WTC11 (cell line): ENCODE data around the gene CBR1. TPM values are rescaled to one million over a fixed set of nuclear protein-coding genes. Genes with fewer than 3 reads are reported as not detected.

Experiments
- ATAC-seq: fragments of 200-7000 bp; cut with Tn5 transposase; 2 replicates; pipeline ENCODE4 v1.10.0; 2021; ENCODE audit warnings: mild to moderate bottlenecking, moderate library complexity
- CTCF ChIA-PET: fragments of 300-600 bp; sonication (Branson Sonifier 250); formaldehyde crosslinking; loops from one replicate; lab custom pipeline; 2021; ENCODE audit warnings: antibody characterized with exemption; lab: Charles Lee
- POLR2A ChIA-PET: fragments of 350-600 bp; sonication (Branson Sonifier 250); formaldehyde crosslinking; loops from one replicate; lab custom pipeline; 2021; ENCODE audit warnings: antibody characterized with exemption; lab: Charles Lee
- DNase-seq: peaks from one replicate; pipeline ENCODE4 v3.0.0; 2021; ENCODE audit warnings: low spot score
- H3K27ac Mint-ChIP-seq: 2 replicates; pipeline ENCODE4 v1.8.0; 2021; ENCODE audit warnings: mixed read lengths
- H3K27me3 Mint-ChIP-seq: 2 replicates; pipeline ENCODE4 v1.8.0; 2021; ENCODE audit warnings: low read depth, mild to moderate bottlenecking, moderate library complexity, mixed read lengths
- H3K36me3 Mint-ChIP-seq: 2 replicates; pipeline ENCODE4 v1.8.0; 2021; ENCODE audit warnings: mixed read lengths
- H3K4me1 Mint-ChIP-seq: 2 replicates; pipeline ENCODE4 v1.8.0; 2022; ENCODE audit warnings: mixed read lengths
- H3K4me3 Mint-ChIP-seq: 2 replicates; pipeline ENCODE4 v1.8.0; 2021; ENCODE audit warnings: mild to moderate bottlenecking, moderate library complexity, mixed read lengths
- H3K9me3 Mint-ChIP-seq: 2 replicates; pipeline ENCODE4 v1.8.0; 2021; ENCODE audit warnings: mixed read lengths
- ATF6 ChIP-seq: sonication (generic); formaldehyde crosslinking; IDR thresholded peaks from 2 replicates; pipeline ENCODE4 v1.8.1; 2023; ENCODE audit warnings: mild to moderate bottlenecking, missing genetic modification reagents
- E2F1 ChIP-seq: sonication (generic); formaldehyde crosslinking; IDR thresholded peaks from 2 replicates; pipeline ENCODE4 v1.8.0; 2022; ENCODE audit warnings: mild to moderate bottlenecking, missing genetic modification reagents
- E2F5 ChIP-seq: sonication (generic); formaldehyde crosslinking; IDR thresholded peaks from 2 replicates; pipeline ENCODE4 v1.8.1; 2022; ENCODE audit warnings: mild to moderate bottlenecking, moderate library complexity, missing genetic modification reagents
- EMX1 ChIP-seq: fragments of 250-450 bp; sonication (Bioruptor Pico); IDR thresholded peaks from 2 replicates; pipeline ENCODE4 v1.8.0; 2021; ENCODE audit warnings: mild to moderate bottlenecking
- ESRRA ChIP-seq: sonication (generic); formaldehyde crosslinking; IDR thresholded peaks from 2 replicates; pipeline ENCODE4 v1.8.1; 2022; ENCODE audit warnings: mild to moderate bottlenecking, missing genetic modification reagents, borderline replicate concordance
- FOXP1 ChIP-seq: sonication (generic); formaldehyde crosslinking; IDR thresholded peaks from 2 replicates; pipeline ENCODE4 v1.8.0; 2022; ENCODE audit warnings: missing genetic modification reagents, mild to moderate bottlenecking, moderate library complexity, borderline replicate concordance
- GRHL2 ChIP-seq: fragments of 250-450 bp; sonication (Bioruptor Pico); IDR thresholded peaks from 2 replicates; pipeline ENCODE4 v1.8.0; 2022; ENCODE audit warnings: mild to moderate bottlenecking, moderate library complexity; ENCODE audit not compliant: insufficient replicate concordance, severe bottlenecking
- JUN ChIP-seq: sonication (generic); formaldehyde crosslinking; IDR thresholded peaks from 2 replicates; pipeline ENCODE4 v1.8.0; 2023; ENCODE audit warnings: mild to moderate bottlenecking, missing genetic modification reagents
- NR2C2 ChIP-seq: sonication (generic); formaldehyde crosslinking; IDR thresholded peaks from 2 replicates; pipeline ENCODE4 v1.8.0; 2022; ENCODE audit warnings: mild to moderate bottlenecking, missing genetic modification reagents
- NR3C1 ChIP-seq: sonication (generic); formaldehyde crosslinking; conservative IDR thresholded peaks from 2 replicates; pipeline ENCODE4 v1.8.1; 2023; ENCODE audit warnings: low read depth, mild to moderate bottlenecking, missing genetic modification reagents
- OVOL2 ChIP-seq: fragments of 250-450 bp; sonication (Bioruptor Pico); IDR thresholded peaks from 2 replicates; pipeline ENCODE4 v1.9.0; 2021; ENCODE audit warnings: mild to moderate bottlenecking, borderline replicate concordance
- SP1 ChIP-seq: sonication (generic); formaldehyde crosslinking; conservative IDR thresholded peaks from 2 replicates; pipeline ENCODE4 v1.8.1; 2022; ENCODE audit warnings: missing genetic modification reagents
- ZMAT4 ChIP-seq: fragments of 250-450 bp; sonication (Bioruptor Pico); IDR thresholded peaks from 2 replicates; pipeline ENCODE4 v1.9.0; 2021; ENCODE audit warnings: mild to moderate bottlenecking
- ZNF138 ChIP-seq: sonication (generic); formaldehyde crosslinking; conservative IDR thresholded peaks from 2 replicates; pipeline ENCODE4 v1.8.1; 2022; ENCODE audit warnings: mild to moderate bottlenecking, moderate library complexity, missing genetic modification reagents
- ZNF232 ChIP-seq: sonication (generic); formaldehyde crosslinking; IDR thresholded peaks from 2 replicates; pipeline ENCODE4 v1.8.0; 2022; ENCODE audit warnings: mild to moderate bottlenecking, missing genetic modification reagents
- ZNF317 ChIP-seq: sonication (generic); formaldehyde crosslinking; IDR thresholded peaks from 2 replicates; pipeline ENCODE4 v1.8.1; 2023; ENCODE audit warnings: low read depth, mild to moderate bottlenecking, moderate library complexity, missing genetic modification reagents, borderline replicate concordance
- ZNF671 ChIP-seq: fragments of 250-450 bp; sonication (Bioruptor Pico); IDR thresholded peaks from 2 replicates; pipeline ENCODE4 v1.8.0; 2021; ENCODE audit warnings: mild to moderate bottlenecking
- total RNA-seq: library from RNA; stranded (reverse); gene quantifications from 3 replicates; pipeline ENCODE4 v1.2.3, GENCODE V29; 2021
- TF ChIP-seq, protein P1 (sequence below): sonication (generic); formaldehyde crosslinking; IDR thresholded peaks from 2 replicates; pipeline ENCODE4 v1.8.0; 2022; ENCODE audit warnings: mild to moderate bottlenecking, missing genetic modification reagents
- TF ChIP-seq, protein P2 (sequence below): sonication (generic); formaldehyde crosslinking; IDR thresholded peaks from 2 replicates; pipeline ENCODE4 v1.8.1; 2023; ENCODE audit warnings: mild to moderate bottlenecking, missing genetic modification reagents, borderline replicate concordance
- TF ChIP-seq, protein P3 (sequence below): sonication (generic); formaldehyde crosslinking; IDR thresholded peaks from 2 replicates; pipeline ENCODE4 v1.8.0; 2023; ENCODE audit warnings: missing genetic modification reagents, mild to moderate bottlenecking, borderline replicate concordance
- TF ChIP-seq, protein P4 (sequence below): sonication (generic); formaldehyde crosslinking; IDR thresholded peaks from 2 replicates; pipeline ENCODE4 v1.8.1; 2023; ENCODE audit warnings: mild to moderate bottlenecking, missing genetic modification reagents, moderate library complexity

CBR1 gene
- total RNA-seq, 1 experiment from 2014 or later = 167 TPM

GRCh38 chr21:36041910-36042309, 27.9 kb upstream of the CBR1 start:
- H3K36me3 Mint-ChIP-seq = peaks cover 75% of the 10 kb centered on the region
- no peaks in the 10 kb centered on the region for H3K27me3 Mint-ChIP-seq
- POLR2A ChIA-PET = no interaction called here
- H3K4me3 Mint-ChIP-seq = no peak overlapping the region
- ATAC-seq = no peak
- no peak for TF ChIP-seq ESRRA (CRISPR knock-in tag)
- TF ChIP-seq FOXP1 = no peak
- no peak for TF ChIP-seq SP1
- TF ChIP-seq NR2C2 = no peak
- TF ChIP-seq, protein P1, sequence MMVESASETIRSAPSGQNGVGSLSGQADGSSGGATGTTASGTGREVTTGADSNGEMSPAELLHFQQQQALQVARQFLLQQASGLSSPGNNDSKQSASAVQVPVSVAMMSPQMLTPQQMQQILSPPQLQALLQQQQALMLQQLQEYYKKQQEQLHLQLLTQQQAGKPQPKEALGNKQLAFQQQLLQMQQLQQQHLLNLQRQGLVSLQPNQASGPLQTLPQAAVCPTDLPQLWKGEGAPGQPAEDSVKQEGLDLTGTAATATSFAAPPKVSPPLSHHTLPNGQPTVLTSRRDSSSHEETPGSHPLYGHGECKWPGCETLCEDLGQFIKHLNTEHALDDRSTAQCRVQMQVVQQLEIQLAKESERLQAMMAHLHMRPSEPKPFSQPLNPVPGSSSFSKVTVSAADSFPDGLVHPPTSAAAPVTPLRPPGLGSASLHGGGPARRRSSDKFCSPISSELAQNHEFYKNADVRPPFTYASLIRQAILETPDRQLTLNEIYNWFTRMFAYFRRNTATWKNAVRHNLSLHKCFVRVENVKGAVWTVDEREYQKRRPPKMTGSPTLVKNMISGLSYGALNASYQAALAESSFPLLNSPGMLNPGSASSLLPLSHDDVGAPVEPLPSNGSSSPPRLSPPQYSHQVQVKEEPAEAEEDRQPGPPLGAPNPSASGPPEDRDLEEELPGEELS (CRISPR knock-in tag) = no peak
- no peak for TF ChIP-seq ZMAT4 (CRISPR knock-in tag)
- no peak for TF ChIP-seq GRHL2 (CRISPR knock-in tag)
- TF ChIP-seq, protein P2, sequence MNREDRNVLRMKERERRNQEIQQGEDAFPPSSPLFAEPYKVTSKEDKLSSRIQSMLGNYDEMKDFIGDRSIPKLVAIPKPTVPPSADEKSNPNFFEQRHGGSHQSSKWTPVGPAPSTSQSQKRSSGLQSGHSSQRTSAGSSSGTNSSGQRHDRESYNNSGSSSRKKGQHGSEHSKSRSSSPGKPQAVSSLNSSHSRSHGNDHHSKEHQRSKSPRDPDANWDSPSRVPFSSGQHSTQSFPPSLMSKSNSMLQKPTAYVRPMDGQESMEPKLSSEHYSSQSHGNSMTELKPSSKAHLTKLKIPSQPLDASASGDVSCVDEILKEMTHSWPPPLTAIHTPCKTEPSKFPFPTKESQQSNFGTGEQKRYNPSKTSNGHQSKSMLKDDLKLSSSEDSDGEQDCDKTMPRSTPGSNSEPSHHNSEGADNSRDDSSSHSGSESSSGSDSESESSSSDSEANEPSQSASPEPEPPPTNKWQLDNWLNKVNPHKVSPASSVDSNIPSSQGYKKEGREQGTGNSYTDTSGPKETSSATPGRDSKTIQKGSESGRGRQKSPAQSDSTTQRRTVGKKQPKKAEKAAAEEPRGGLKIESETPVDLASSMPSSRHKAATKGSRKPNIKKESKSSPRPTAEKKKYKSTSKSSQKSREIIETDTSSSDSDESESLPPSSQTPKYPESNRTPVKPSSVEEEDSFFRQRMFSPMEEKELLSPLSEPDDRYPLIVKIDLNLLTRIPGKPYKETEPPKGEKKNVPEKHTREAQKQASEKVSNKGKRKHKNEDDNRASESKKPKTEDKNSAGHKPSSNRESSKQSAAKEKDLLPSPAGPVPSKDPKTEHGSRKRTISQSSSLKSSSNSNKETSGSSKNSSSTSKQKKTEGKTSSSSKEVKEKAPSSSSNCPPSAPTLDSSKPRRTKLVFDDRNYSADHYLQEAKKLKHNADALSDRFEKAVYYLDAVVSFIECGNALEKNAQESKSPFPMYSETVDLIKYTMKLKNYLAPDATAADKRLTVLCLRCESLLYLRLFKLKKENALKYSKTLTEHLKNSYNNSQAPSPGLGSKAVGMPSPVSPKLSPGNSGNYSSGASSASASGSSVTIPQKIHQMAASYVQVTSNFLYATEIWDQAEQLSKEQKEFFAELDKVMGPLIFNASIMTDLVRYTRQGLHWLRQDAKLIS (CRISPR knock-in tag) = no peak
- no peak for TF ChIP-seq NR3C1 (CRISPR knock-in tag)
- no peak for TF ChIP-seq E2F1
- no peak for TF ChIP-seq ATF6 (CRISPR knock-in tag)
- TF ChIP-seq JUN = no peak
- no peak for TF ChIP-seq ZNF232 (CRISPR knock-in tag)
- TF ChIP-seq ZNF671 (CRISPR knock-in tag) = no peak
- TF ChIP-seq, all 79 proteins: peak for 0
- Mint-ChIP-seq H3K9me3 (no peaks in the 10 kb centered on the region), H3K4me1 (peaks cover 22% of the 10 kb centered on the region), H3K27ac (peak overlapping the region; percentile 63; the same call in 1 of the 2 replicates)
- no peak for DNase-seq
- CTCF ChIA-PET = no interaction called here

DNA sequence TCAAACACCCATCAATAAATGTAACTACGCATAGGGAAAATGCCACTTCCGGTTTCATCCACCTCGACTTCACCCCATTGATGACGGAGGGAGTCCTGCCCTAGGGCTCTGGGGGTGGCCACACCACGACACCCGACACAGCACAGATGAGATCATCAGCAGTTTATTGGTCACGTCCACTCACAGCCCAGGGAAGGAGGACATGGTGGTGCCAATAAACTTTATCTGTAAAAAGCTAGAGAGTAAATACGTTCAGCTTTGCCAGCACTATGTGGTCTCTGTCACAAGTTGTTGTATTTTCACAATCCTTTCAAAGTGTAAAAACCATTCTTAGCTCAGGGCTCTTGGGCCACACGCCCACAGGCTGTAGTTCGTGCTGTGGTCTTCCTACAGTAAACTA, 25.8 kb upstream of the CBR1 start:
- Mint-ChIP-seq H3K9me3 (no peaks in the 10 kb centered on the region), H3K27me3 (no peaks in the 10 kb centered on the region), H3K4me1 (peaks cover 12% of the 10 kb centered on the region; the same call in 1 of the 2 replicates), H3K36me3 (peaks cover 80% of the 10 kb centered on the region), H3K4me3 (no peak overlapping the region), H3K27ac (peak overlapping the region; percentile 48; the same call in 1 of the 2 replicates)
- no peak for DNase-seq
- ChIA-PET CTCF (no interaction called here), POLR2A (no interaction called here)
- ATAC-seq = no peak
- TF ChIP-seq ZNF317 (CRISPR knock-in tag) (no peak), EMX1 (CRISPR knock-in tag) (no peak), ZNF138 (CRISPR knock-in tag) (no peak), E2F5 (CRISPR knock-in tag) (no peak), OVOL2 (CRISPR knock-in tag) (no peak)
- TF ChIP-seq, protein P3, sequence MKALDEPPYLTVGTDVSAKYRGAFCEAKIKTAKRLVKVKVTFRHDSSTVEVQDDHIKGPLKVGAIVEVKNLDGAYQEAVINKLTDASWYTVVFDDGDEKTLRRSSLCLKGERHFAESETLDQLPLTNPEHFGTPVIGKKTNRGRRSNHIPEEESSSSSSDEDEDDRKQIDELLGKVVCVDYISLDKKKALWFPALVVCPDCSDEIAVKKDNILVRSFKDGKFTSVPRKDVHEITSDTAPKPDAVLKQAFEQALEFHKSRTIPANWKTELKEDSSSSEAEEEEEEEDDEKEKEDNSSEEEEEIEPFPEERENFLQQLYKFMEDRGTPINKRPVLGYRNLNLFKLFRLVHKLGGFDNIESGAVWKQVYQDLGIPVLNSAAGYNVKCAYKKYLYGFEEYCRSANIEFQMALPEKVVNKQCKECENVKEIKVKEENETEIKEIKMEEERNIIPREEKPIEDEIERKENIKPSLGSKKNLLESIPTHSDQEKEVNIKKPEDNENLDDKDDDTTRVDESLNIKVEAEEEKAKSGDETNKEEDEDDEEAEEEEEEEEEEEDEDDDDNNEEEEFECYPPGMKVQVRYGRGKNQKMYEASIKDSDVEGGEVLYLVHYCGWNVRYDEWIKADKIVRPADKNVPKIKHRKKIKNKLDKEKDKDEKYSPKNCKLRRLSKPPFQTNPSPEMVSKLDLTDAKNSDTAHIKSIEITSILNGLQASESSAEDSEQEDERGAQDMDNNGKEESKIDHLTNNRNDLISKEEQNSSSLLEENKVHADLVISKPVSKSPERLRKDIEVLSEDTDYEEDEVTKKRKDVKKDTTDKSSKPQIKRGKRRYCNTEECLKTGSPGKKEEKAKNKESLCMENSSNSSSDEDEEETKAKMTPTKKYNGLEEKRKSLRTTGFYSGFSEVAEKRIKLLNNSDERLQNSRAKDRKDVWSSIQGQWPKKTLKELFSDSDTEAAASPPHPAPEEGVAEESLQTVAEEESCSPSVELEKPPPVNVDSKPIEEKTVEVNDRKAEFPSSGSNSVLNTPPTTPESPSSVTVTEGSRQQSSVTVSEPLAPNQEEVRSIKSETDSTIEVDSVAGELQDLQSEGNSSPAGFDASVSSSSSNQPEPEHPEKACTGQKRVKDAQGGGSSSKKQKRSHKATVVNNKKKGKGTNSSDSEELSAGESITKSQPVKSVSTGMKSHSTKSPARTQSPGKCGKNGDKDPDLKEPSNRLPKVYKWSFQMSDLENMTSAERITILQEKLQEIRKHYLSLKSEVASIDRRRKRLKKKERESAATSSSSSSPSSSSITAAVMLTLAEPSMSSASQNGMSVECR (CRISPR knock-in tag) = no peak
- TF ChIP-seq, protein P4, sequence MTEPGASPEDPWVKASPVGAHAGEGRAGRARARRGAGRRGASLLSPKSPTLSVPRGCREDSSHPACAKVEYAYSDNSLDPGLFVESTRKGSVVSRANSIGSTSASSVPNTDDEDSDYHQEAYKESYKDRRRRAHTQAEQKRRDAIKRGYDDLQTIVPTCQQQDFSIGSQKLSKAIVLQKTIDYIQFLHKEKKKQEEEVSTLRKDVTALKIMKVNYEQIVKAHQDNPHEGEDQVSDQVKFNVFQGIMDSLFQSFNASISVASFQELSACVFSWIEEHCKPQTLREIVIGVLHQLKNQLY (CRISPR knock-in tag) = no peak
